Endothelial cell of umbilical vein (primary cell): ENCODE data around the gene RNF145. TPM values are rescaled to one million over a fixed set of nuclear protein-coding genes. Genes with fewer than 3 reads are reported as not detected.

ENCODE experiments used
- BruUV-seq: library from RNA; stranded (reverse); fragments of 400-500 nt; replicated peaks from 2 replicates; lab custom pipeline; 2021; lab: Mats Ljungman, UMichigan
- CTCF ChIA-PET: fragments of 300-600, 350-600 bp; sonication (Branson Sonifier 250); formaldehyde crosslinking; loops from one replicate; lab custom pipeline; 2021; ENCODE audit warnings: antibody characterized with exemption, inconsistent platforms; lab: Charles Lee
- POLR2A ChIA-PET: fragments of 300-600, 350-600 bp; sonication (Branson Sonifier 250); formaldehyde crosslinking; loops from one replicate; lab custom pipeline; 2021; ENCODE audit warnings: antibody characterized with exemption, inconsistent platforms; lab: Charles Lee
- DNase-seq: peaks from one replicate; pipeline ENCODE4 v3.0.0-alpha.2; 2011; ENCODE audit warnings: low read depth, low spot score
- FAIRE-seq: peaks from 2 replicates; lab custom pipeline; 2011; peaks lifted over from hg19 to GRCh38; lab: Jason Lieb, UNC
- H2AFZ ChIP-seq: 2 replicates; pipeline ENCODE4 v1.6.0; 2012; ENCODE audit warnings: low read depth, low read length, control low read depth, inconsistent platforms
- H3K27ac ChIP-seq: 2 replicates; pipeline ENCODE4 v1.5.1; 2011; ENCODE audit warnings: low read depth, mild to moderate bottlenecking, control low read depth, low read length, moderate library complexity; ENCODE audit not compliant: insufficient read depth
- H3K27me3 ChIP-seq, 2 experiments: 2 replicates each; pipeline versions ENCODE4 v1.6.0 to v1.6.1; 2011; ENCODE audit warnings: low read length in 2 of 2, mixed read lengths in 1 of 2; ENCODE audit not compliant: control insufficient read depth in 2 of 2, insufficient read depth in 2 of 2
- H3K36me3 ChIP-seq, 2 experiments: 2 replicates in 1 of 2; 3 replicates in 1 of 2; pipeline ENCODE4 v1.5.1; 2011; ENCODE audit warnings: low read length in 2 of 2, mild to moderate bottlenecking in 1 of 2, moderate library complexity in 1 of 2; ENCODE audit not compliant: control insufficient read depth in 2 of 2, insufficient read depth in 2 of 2; ENCODE audit errors: extremely low read depth in 1 of 2
- H3K4me1 ChIP-seq: 3 replicates; pipeline ENCODE4 v1.5.1; 2011; ENCODE audit warnings: mild to moderate bottlenecking, low read length; ENCODE audit not compliant: control insufficient read depth, insufficient read depth; ENCODE audit errors: extremely low read depth
- H3K4me2 ChIP-seq: 2 replicates; pipeline ENCODE4 v1.6.1; 2011; ENCODE audit warnings: low read length, control low read depth, mixed read lengths; ENCODE audit not compliant: insufficient read depth
- H3K4me3 ChIP-seq, 3 experiments: fragments of 200-600 bp in 1 of 3; sonication (generic), shearing (Covaris generic) in 1 of 3; replicated peaks in 1 of 3; 2 replicates each; pipeline ENCODE4 v1.5.1; 2011 to 2016; ENCODE audit warnings: control low read depth in 3 of 3, low read length in 3 of 3, mild to moderate bottlenecking in 2 of 3, inconsistent platforms in 1 of 3, low read depth in 1 of 3, moderate library complexity in 1 of 3; ENCODE audit not compliant: insufficient read depth in 1 of 3
- H3K79me2 ChIP-seq: 2 replicates; pipeline ENCODE4 v1.6.0; 2012; ENCODE audit warnings: low read length, inconsistent platforms; ENCODE audit not compliant: control insufficient read depth, insufficient read depth
- H3K9ac ChIP-seq: replicated peaks from 2 replicates; pipeline ENCODE3; 2011; ENCODE audit warnings: low read length, control low read depth; ENCODE audit not compliant: insufficient read depth; ENCODE audit errors: extremely low read depth
- H3K9me1 ChIP-seq: replicated peaks from 3 replicates; pipeline ENCODE4 v1.6.0; 2011; ENCODE audit warnings: mild to moderate bottlenecking, low read length; ENCODE audit not compliant: control insufficient read depth, insufficient read depth; ENCODE audit errors: extremely low read depth
- H3K9me3 ChIP-seq: replicated peaks from 2 replicates; pipeline ENCODE4 v1.5.1; 2012; ENCODE audit warnings: low read length, inconsistent platforms; ENCODE audit not compliant: control insufficient read depth, insufficient read depth
- H4K20me1 ChIP-seq: replicated peaks from 2 replicates; pipeline ENCODE3; 2011; ENCODE audit warnings: mild to moderate bottlenecking, low read length; ENCODE audit not compliant: control insufficient read depth, insufficient read depth; ENCODE audit errors: extremely low read depth
- EZH2 ChIP-seq: IDR thresholded peaks from 2 replicates; pipeline ENCODE4 v1.6.1; 2012; ENCODE audit warnings: borderline replicate concordance, low read depth, mild to moderate bottlenecking, moderate library complexity, low read length, inconsistent platforms; ENCODE audit not compliant: severe bottlenecking
- FOS ChIP-seq: IDR thresholded peaks from 2 replicates; pipeline ENCODE4 v1.6.1; 2011; ENCODE audit warnings: mild to moderate bottlenecking, low read length, moderate library complexity, borderline replicate concordance; ENCODE audit not compliant: insufficient read depth
- GATA2 ChIP-seq: IDR thresholded peaks from 2 replicates; pipeline ENCODE4 v1.7.0; 2011; ENCODE audit warnings: low read depth, mild to moderate bottlenecking, moderate library complexity, mixed read lengths, low read length; ENCODE audit not compliant: insufficient read length, insufficient read depth
- JUN ChIP-seq: IDR thresholded peaks from 2 replicates; pipeline ENCODE4 v1.6.1; 2011; ENCODE audit warnings: borderline replicate concordance, low read depth; ENCODE audit not compliant: insufficient read length, insufficient read depth
- MYC ChIP-seq: IDR thresholded peaks from one replicate; pipeline ENCODE4 v1.6.1; 2011; ENCODE audit warnings: mild to moderate bottlenecking, low read depth, low read length
- POLR2A ChIP-seq: IDR thresholded peaks from 2 replicates; pipeline ENCODE4 v1.6.1; 2012; ENCODE audit warnings: low read depth, mild to moderate bottlenecking, control low read depth, low read length
- POLR2AphosphoS5 ChIP-seq: IDR thresholded peaks from 2 replicates; pipeline ENCODE4 v1.6.1; 2012; ENCODE audit warnings: low read depth, mild to moderate bottlenecking, control low read depth, low read length, moderate library complexity; ENCODE audit not compliant: insufficient read depth
- dilution Hi-C: fragments of 300-500 bp; cut with MboI; formaldehyde crosslinking; loops from one replicate; pipeline ENCODE4 v1.15.0; 2019; ENCODE audit warnings: low sequenced_read_pairs; ENCODE audit not compliant: extremely low pct_ligation_motif_present
- intact Hi-C: fragments of 100-400 bp; cut with micrococcal nuclease; formaldehyde crosslinking; loops from one replicate; pipeline ENCODE4 v1.10.0; 2022
- polyA plus RNA-seq, 4 experiments: library from polyadenylated mRNA; depleted of rRNA in 3 of 4; stranded (reverse) in 3 of 4; unstranded in 1 of 4; fragments of >200 nt; gene quantifications; 2 replicates each; pipeline versions ENCODE4 v1.2.1 to v1.2.3, GENCODE V29; 2011 to 2012; ENCODE audit warnings: missing spikeins in 1 of 4
- total RNA-seq: library from RNA; stranded (reverse); gene quantifications from 2 replicates; pipeline ENCODE4 v1.2.3, GENCODE V29; 2021
- TF ChIP-seq, protein P1 (sequence below): IDR thresholded peaks from 2 replicates; pipeline ENCODE4 v1.6.1; 2011; ENCODE audit not compliant: insufficient read depth, insufficient read length
- TF ChIP-seq, protein P2 (sequence below), 2 donors: IDR thresholded peaks; 1 replicate in 1 of 2; 2 replicates in 1 of 2; pipeline ENCODE4 v1.5.1; 2011; ENCODE audit warnings: low read length in 2 of 2, mild to moderate bottlenecking in 2 of 2, moderate library complexity in 2 of 2, control low read depth in 1 of 2, inconsistent platforms in 1 of 2, low read depth in 1 of 2; ENCODE audit not compliant: insufficient read depth in 1 of 2; ENCODE audit errors: extremely low read depth in 1 of 2

RNF145 gene
- total and polyA plus RNA-seq, 2 donors (not counting 3 experiments of a cell fraction or from before 2014, with no cell fraction given) = 39.4 to 62.3 TPM

DNA sequence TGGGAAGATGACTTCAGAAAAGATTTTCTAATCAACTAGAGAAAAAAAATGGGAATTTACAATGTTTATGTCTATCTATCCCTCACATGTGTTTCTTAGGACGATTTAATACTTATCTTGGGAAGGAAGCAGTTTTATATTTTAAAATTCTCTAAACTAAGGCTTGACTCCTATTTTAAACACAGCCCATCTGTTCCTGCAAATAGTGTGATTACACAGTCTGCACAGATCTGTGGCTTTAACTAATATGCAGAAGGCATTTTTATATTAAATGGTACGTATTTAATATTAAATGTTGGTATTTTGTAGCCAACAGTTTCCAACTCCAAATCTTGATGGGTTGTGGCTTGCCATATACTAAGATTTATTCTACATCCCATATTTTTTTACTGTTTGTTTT lies 56.5 kb downstream of the RNF145 start:
- ChIA-PET POLR2A (no interaction called here), CTCF (interaction anchor here (2.6 kb wide), 1 partner anchor 164 kb away, joined by 11 read pairs; no protein-coding TSS in a partner anchor)
- no TSS peak for BruUV-seq
- H3K36me3 ChIP-seq = peaks cover 3 to 7% of the 10 kb centered on the region in 2 experiments
- TF ChIP-seq, protein P1, sequence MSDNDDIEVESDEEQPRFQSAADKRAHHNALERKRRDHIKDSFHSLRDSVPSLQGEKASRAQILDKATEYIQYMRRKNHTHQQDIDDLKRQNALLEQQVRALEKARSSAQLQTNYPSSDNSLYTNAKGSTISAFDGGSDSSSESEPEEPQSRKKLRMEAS = no peak
- TF ChIP-seq MYC (no peak), GATA2 (no peak), POLR2A (no peak), JUN (no peak), POLR2AphosphoS5 (no peak), FOS (no peak), EZH2 (no peak)
- TF ChIP-seq, protein P2, sequence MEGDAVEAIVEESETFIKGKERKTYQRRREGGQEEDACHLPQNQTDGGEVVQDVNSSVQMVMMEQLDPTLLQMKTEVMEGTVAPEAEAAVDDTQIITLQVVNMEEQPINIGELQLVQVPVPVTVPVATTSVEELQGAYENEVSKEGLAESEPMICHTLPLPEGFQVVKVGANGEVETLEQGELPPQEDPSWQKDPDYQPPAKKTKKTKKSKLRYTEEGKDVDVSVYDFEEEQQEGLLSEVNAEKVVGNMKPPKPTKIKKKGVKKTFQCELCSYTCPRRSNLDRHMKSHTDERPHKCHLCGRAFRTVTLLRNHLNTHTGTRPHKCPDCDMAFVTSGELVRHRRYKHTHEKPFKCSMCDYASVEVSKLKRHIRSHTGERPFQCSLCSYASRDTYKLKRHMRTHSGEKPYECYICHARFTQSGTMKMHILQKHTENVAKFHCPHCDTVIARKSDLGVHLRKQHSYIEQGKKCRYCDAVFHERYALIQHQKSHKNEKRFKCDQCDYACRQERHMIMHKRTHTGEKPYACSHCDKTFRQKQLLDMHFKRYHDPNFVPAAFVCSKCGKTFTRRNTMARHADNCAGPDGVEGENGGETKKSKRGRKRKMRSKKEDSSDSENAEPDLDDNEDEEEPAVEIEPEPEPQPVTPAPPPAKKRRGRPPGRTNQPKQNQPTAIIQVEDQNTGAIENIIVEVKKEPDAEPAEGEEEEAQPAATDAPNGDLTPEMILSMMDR (IDR thresholded peaks at IDR 0.05; ENCODE audit: extremely low read depth in 1 of 2, insufficient read depth in 1 of 2, low read depth in 1 of 2, low read length in 2 of 2) = no peak
- H3K4me2 ChIP-seq = no peak overlapping the region
- H3K9me1 ChIP-seq = no peaks in the 10 kb centered on the region
- no peaks in the 10 kb centered on the region for H3K27me3 ChIP-seq
- intact Hi-C loops (no loop called here), dilution Hi-C loops (no loop called here)
- H3K4me1 ChIP-seq = no peaks in the 10 kb centered on the region
- no peaks in the 10 kb centered on the region for H3K79me2 ChIP-seq
- no peak overlapping the region for H2AFZ ChIP-seq
- FAIRE-seq = no peak
- DNase-seq = no peak
- no peaks in the 10 kb centered on the region for H4K20me1 ChIP-seq
- no peaks in the 10 kb centered on the region for H3K9me3 ChIP-seq
- H3K9ac ChIP-seq = no peak overlapping the region
- no peak overlapping the region for H3K27ac ChIP-seq
- no peak overlapping the region for H3K4me3 ChIP-seq
